ENCODE measurements around the gene CMSS1. TPM values are rescaled to one million over a fixed set of nuclear protein-coding genes. Genes with fewer than 3 reads are reported as not detected.

CMSS1 gene
- total RNA-seq, 1 donor = 27.8 TPM

DNA sequence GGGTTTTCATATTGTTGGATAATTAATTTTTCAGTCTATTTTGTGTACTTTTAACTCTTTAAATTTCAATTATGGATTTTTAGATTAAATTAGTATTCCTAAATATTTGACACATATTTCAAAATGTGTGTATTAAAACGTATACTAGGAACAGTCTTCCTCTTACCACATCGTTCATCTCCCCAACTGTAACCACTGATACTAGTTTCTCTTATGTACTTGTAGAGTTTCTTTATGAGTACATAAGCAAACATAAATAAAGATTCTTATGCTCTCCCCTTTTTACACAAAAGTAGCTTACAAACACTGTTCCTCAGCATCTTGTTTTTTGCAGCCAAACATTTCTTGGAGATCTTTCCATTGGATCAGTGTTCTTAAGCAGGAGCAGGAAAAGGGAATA lies 45.9 kb downstream of the CMSS1 start:
- TF ChIP-seq, protein P1, sequence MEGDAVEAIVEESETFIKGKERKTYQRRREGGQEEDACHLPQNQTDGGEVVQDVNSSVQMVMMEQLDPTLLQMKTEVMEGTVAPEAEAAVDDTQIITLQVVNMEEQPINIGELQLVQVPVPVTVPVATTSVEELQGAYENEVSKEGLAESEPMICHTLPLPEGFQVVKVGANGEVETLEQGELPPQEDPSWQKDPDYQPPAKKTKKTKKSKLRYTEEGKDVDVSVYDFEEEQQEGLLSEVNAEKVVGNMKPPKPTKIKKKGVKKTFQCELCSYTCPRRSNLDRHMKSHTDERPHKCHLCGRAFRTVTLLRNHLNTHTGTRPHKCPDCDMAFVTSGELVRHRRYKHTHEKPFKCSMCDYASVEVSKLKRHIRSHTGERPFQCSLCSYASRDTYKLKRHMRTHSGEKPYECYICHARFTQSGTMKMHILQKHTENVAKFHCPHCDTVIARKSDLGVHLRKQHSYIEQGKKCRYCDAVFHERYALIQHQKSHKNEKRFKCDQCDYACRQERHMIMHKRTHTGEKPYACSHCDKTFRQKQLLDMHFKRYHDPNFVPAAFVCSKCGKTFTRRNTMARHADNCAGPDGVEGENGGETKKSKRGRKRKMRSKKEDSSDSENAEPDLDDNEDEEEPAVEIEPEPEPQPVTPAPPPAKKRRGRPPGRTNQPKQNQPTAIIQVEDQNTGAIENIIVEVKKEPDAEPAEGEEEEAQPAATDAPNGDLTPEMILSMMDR (IDR thresholded peaks at IDR 0.05; ENCODE audit: insufficient read depth, low read length) = no peak
- no peak for DNase-seq (ENCODE audit: low read depth)
- no peak overlapping the region for H3K4me3 ChIP-seq (ENCODE audit: low read depth, low read length)

DNA sequence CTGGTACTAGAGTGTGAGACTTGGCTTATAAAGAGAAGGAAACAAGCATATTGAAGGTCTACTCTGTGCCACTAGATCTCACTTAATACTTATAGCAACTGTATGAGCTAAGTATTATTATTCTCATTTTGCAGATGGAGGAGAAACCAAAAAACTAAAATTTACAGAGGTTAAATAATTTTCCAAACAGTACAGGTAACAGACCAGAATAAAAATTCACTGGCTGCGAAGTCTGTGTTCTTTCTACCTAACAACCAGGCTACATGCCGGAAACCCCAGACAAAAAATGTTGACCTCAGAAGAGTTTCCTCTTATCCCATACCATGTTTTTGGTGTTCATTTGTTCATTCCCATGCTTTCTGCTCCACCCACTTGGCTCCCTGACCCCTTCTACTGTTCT lies 46.6 kb downstream of the CMSS1 start:
- no peak overlapping the region for H3K4me3 ChIP-seq (ENCODE audit: low read depth, low read length)
- TF ChIP-seq, protein P1 (IDR thresholded peaks at IDR 0.05; ENCODE audit: insufficient read depth, low read length) = no peak
- DNase-seq (ENCODE audit: low read depth) = no peak

DNA sequence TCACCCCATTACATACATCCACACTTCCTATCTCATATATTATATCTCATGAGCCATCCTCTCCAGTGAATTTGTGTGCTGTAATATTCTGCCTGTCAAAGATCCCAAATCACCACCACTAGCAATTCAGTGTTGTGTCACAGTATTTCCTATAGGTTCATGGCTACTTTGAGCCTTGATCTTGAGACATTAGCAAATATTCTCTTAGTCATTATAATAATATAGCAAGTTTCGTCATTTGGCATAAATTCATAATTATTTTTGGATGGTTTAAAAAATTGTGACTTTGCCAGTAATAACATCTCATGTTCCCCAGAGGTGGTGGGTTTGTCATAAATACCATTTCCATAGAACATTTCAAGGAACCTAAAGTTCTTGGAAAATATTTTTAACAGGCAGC lies 47.7 kb downstream of the CMSS1 start:
- TF ChIP-seq, protein P1 (IDR thresholded peaks at IDR 0.05; ENCODE audit: insufficient read depth, low read length) = no peak
- no peak overlapping the region for H3K4me3 ChIP-seq (ENCODE audit: low read depth, low read length)
- peak; percentile 56 for DNase-seq (ENCODE audit: low read depth)

DNA sequence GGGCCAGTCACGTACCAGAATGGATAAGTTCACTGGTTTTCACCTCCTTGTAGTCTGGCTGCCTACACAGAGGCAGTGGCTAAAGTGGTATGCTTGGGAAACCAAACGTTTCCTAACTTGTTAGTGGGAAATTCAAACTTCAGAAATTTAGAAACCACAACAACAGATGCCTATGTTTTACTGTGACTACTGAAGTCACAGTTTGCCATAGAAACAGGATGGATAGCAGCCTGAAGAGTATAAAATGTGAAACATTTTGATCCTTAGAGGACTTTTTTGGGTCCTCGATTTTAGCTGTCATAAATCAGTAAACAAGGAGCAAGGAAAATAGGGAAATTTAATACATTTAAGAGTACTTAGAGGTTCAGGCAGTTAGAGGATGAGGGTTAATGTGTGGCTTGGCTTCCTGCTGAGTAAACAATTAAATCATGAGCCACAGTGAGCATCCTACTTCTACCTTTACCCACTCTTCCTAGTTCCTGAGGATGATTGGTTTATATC lies 48.6 kb downstream of the CMSS1 start:
- TF ChIP-seq, protein P1 (IDR thresholded peaks at IDR 0.05; ENCODE audit: insufficient read depth, low read length) = no peak
- DNase-seq (ENCODE audit: low read depth) = peak; percentile 52
- no peak overlapping the region for H3K4me3 ChIP-seq (ENCODE audit: low read depth, low read length)

DNA sequence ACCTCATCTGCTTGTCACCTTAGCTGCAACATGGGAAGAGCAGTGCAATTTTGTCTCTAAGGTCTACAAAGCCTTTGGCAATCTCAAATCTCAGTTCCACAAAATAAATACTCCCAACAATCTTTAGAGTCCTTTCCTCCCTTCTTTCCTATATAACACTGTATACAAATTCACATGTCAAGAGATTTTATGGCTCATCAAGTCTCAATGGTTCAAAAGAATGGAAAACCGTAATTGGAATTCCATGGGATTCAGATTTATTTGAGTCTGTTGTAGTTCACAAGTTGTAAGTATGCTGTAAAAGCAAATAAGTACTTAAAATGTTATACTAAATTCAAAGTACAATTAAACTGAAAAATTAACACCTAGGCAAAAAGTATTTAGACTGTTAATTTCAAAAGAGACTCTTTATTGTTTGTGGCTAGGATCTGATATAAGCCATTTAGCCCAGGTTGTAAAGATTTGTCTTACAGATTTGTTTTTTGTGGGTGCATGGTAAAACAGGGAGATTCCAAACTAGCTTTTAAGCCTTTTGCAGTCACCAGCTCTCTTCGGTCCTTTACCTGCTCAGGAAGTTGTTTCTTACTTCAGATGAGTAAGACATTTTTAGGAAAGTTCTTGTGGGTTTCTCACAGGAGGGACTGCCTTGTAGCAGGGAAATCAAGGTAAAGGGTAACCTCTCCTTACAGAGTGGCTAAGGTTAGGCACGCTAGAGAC lies 50.1 kb downstream of the CMSS1 start:
- DNase-seq (ENCODE audit: low read depth) = no peak
- H3K4me3 ChIP-seq (ENCODE audit: low read depth, low read length) = no peak overlapping the region
- TF ChIP-seq, protein P1 (IDR thresholded peaks at IDR 0.05; ENCODE audit: insufficient read depth, low read length) = no peak

DNA sequence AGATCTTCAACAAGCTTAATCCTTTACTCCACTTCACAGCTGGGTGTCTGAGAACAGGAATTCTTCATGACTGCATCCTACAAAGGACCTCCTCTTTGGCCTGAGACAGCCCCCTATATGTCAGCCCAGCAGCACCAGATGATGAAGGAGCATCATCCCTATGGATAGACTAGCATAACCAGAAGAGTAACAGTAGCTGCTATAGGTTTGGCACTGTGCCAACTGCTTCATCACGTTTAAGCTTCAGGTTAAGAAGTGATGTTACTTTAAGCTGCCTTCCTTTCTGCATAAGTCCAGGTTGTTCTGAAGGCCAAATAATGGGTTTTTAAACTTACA lies 50.6 kb downstream of the CMSS1 start:
- no peak overlapping the region for H3K4me3 ChIP-seq (ENCODE audit: low read depth, low read length)
- DNase-seq (ENCODE audit: low read depth) = no peak
- TF ChIP-seq, protein P1 (IDR thresholded peaks at IDR 0.05; ENCODE audit: insufficient read depth, low read length) = no peak

DNA sequence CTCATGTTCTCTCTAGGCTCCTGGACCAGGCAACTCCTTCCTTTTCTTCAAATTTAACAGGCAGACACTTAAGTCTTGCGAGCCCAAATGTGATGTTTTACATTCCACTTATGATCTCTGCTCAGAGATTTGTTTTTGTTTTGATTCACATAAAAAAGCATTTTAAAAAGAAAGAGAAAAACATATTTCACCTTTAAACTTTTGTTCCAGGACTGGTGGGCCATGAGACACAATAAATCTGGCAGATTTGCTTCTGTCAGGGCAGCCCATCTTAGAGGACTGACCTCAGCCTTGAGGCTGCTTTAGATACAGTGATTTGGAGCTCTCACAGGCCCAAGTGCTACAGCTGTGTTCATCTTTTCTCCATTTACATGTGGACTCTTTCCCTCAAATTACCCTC lies 52.0 kb downstream of the CMSS1 start:
- no peak overlapping the region for H3K4me3 ChIP-seq (ENCODE audit: low read depth, low read length)
- TF ChIP-seq, protein P1 (IDR thresholded peaks at IDR 0.05; ENCODE audit: insufficient read depth, low read length) = no peak
- no peak for DNase-seq (ENCODE audit: low read depth)
